GM18867 (cell line): Measurements from ENCODE around the gene POLR3C.
A peak's percentile ranks its signal among the peaks of the same experiment; 100 is the strongest.
"Not testable (repeated sequence)": the region's sequence is repeated elsewhere in the genome, so short reads cannot be mapped to it uniquely, and the experiment has no call there.

Experiments used
- ATAC-seq: cut with Tn5 transposase; IDR thresholded peaks from one replicate; pipeline ENCODE4 v1.9.1; 2021; ENCODE audit warnings: mild to moderate bottlenecking, moderate library complexity; ENCODE audit not compliant: unreplicated experiment

POLR3C gene, protein sequence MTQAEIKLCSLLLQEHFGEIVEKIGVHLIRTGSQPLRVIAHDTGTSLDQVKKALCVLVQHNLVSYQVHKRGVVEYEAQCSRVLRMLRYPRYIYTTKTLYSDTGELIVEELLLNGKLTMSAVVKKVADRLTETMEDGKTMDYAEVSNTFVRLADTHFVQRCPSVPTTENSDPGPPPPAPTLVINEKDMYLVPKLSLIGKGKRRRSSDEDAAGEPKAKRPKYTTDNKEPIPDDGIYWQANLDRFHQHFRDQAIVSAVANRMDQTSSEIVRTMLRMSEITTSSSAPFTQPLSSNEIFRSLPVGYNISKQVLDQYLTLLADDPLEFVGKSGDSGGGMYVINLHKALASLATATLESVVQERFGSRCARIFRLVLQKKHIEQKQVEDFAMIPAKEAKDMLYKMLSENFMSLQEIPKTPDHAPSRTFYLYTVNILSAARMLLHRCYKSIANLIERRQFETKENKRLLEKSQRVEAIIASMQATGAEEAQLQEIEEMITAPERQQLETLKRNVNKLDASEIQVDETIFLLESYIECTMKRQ

DNA sequence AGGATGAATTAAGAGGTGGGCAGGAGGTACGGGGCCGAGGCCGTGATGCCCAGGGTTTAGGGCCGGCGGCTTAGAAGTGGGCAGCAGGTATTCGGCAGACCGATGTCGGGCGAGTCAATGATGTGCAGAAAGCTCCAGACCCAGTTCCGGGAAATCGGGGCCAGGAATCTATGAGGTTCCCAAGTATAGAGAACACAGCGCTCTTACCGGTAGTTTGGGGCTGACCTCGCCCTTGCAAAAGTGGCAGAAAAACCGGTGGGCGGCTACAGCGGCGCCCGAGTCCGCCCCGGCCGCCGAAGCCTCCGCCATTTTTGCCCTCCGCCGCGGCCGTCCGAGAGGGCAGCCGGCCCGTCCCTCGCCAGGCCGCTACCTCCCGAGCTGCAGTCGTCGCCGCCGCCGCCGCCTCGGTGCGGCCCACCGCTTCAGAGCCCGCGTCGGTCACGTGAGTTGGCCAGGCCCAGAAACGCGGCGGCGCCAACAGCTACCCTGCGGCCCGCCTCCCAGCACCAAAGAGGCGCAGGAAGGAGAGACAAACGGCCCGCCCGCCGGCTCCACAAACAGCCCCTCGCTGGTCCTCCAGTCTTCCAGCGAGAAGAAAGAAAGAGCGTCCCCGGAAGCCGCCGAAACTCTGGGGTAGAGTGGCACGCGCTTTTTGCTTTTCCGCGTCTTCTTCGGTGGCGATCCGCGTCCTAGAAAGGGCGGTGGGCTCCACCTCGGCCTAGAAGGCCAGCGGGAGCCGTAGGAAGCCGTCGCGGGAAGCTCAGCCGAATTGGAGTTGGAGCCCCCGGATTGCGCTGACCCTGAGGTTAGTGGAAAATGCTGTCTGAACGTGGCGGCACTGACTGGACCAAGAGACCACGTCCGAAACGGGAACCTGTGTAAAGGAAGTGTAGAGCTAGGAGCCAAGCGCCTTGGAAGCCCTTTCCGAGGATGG lies at the start of gene POLR3C, which contains the start of gene RNF115:
Gene POLR3C, plus strand, starts transcription at position 636 of the 934 bp plus-strand sequence. CDS start 1,577 bp downstream, outside the sequence.
Gene RNF115, minus strand, starts transcription at position 531 of the 934 bp plus-strand sequence. Its CDS starts 222 bp downstream, at position 309.
- ATAC-seq, result peak; percentile 82

DNA sequence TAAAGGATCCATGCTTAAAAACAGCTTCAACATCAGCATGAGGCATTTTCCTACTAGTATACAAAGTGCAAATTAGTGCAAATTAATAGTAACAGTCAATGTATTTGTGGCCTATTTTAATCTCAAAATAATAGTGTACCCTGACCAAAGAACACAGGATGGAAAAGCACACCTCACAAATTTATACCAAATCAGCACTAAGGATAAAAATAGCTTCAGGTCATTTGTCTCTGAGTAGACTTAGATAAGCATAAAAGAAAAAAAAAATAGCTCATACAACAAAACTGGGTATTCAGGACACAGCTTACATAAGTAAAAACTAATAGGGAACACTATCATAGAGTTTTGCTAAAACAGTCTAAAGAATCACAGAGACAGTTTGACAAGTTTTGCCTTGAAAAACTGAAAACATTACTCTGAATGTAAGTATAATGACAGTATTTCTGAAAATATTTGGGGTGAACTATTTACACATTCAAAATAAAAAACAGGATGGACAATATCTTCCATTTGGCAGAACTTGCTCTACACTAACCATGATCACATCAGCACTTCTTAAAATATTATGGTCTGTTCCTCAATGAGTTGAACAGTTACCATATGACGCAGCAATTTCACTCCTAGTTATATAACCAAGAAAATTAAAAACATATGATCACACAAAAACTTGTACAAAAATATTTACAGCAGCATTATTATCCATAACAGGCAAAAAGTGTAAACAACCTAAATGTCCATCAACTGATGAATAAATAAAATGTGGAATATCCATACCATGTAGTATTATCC lies 46.4 kb upstream of the POLR3C start:
- ATAC-seq, result no peak

DNA sequence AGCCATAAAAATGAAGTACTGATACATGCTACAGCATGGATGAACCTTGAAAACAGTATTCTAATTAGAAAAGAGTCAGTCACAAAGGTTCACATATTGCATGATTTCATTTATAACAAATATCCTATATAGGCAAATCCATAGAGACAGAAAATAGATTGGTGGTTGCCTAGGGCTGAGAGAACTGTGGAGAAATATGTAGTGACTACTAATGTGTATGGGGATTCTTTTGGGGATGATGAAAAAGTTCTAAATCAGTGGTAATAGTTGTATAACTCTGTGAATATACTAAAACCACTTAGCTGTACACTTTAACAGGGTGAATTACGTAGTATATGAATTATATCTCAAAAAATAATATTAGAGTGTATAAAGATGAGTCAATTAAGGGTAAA lies 45.9 kb upstream of the POLR3C start:
- ATAC-seq, result no peak

DNA sequence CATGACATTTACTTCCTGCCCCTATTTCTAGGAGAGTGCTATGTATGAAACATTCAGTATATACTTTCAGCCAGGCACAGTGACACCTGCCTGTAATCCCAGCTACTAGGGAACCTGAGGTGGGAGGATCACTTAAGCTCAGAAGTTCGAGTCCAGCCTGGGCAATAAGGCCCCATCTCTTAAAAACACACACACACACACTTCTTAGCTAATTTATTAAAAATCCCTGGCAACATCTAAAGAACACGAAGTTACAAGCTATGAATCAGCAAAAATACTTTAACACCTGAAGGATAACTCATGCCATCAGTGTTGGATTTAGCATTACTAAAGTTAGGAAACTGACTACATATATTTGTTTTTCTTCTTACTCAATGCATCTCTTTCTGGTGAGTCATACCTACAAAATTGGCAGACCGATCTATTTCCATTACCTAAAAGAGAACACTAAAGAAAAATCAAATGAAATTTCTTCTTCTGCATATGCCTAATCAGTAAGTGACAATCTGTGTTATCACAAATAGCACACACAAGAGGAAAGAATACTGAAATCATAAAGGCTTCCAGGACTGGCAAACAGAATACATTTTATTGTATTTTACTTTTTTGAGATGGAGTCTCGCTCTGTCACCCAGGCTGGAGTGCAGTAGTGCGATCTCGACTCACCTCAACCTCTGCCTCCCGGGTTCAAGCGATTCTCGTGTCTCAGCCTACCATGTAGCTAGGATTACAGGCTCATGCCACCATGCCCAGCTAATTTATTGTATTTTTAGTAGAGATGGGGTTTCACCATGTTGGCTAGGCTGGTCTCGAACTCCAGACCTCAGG lies 41.5 kb upstream of the POLR3C start:
- no peak for ATAC-seq

DNA sequence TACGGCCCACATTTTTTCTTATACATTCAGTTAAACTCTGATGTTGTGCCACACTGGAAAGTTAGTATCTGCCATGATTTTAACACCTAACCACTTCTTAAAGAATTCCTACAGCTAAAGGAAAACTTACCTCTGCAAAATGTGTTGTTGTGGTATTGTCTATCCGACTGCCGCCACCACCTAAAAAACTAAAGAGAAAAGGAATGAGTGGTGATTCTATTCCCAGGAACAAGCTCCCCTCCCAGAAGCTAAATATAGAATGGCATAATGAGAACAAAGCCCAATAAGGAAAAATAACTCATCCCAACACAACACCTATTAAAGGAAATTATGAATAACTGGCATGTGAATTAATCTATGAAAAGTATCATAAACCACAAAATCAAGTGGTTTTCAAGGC lies 39.6 kb upstream of the POLR3C start:
- ATAC-seq, result no peak

DNA sequence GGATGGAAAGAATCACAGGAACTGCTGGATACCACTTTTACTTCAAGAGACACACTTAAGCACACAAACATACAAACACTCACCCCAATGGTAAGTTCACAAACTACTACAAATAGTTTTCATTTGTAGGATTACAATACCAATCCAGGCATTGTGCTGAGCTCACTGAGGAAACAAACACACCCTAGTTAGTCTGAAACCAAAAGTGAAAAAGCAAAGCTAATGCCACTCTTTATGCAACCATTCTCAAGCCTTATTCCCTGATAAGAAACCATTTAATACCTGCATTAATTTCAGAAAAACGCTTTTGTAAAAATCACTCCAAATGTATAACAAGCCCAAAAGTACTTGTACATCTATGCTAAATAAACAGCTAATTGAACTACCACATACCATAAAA lies 38.5 kb upstream of the POLR3C start:
- no peak for ATAC-seq

DNA sequence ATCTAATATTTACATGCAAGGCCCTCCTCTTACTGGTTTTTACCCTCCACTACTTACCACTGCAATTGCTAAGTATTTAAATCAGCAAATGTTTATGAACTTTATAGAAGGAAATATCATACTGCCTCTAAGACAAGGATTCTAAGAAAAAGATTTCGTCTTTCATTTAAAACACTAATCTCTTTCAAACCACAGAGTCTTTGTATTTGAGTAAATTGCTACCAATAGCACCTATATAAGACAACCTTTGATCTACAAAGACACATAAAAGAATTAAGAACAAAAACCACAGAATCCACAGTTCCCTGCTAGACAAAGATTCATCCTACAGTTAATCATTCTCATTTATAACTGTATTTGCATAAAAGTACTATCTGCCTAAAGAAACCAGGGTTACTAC lies 37.7 kb upstream of the POLR3C start:
- no peak for ATAC-seq

DNA sequence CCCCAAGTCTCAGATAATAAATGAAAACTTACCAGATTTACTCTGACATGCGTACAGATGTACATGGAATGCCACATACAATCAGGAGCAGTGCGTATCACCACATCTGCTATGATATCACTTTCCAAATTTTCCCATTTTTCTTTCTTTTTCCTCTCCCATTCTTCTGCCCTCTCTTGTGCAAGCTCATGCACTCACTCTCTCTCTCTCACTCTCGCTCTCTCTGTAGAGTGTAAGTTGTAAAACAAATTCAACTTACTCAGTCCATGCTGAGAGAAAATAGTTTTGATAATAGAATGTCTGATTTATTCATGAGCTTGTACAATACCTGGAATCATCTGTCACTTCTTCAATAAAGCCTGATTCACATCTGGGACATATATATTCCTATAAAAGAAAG lies 35.4 kb upstream of the POLR3C start:
- no peak for ATAC-seq

DNA sequence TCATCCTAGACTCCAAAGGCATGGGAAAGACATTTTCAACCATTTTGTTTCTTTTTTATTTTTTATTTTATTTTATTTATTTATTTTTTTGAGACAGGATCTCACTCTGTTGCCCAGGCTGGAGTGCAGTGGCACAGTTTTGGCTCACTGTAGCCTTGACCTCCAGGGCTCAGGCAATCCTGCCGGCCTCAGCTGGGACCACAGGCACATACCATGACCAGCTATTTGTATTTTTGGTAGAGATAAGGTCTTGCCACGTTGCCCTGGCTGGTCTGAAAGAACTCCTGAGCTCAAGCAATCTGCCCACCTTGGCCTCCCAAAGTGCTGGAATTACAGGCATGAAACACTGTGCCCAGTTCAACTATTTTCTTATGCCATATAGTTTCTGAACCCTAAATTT lies 32.1 kb upstream of the POLR3C start:
- ATAC-seq, result not testable (repeated sequence)

DNA sequence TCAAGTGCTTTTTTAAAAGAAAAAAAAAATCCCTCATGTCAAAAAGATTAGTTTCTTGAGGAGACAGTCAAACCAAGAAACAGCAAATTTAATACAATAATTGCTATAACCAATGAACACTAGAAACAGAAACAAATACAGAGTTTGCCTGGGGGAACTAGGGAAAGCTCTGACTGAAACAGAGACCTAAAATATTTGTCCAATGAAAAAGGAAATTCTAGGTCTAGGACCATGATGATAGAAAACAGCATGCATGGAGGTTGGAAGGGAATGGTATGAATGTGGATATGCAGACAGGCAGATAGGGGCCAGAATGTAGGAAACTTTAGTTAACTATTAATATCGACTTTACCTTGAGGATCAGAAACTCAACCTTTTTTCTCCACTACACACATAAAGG lies 31.5 kb upstream of the POLR3C start:
- no peak for ATAC-seq

DNA sequence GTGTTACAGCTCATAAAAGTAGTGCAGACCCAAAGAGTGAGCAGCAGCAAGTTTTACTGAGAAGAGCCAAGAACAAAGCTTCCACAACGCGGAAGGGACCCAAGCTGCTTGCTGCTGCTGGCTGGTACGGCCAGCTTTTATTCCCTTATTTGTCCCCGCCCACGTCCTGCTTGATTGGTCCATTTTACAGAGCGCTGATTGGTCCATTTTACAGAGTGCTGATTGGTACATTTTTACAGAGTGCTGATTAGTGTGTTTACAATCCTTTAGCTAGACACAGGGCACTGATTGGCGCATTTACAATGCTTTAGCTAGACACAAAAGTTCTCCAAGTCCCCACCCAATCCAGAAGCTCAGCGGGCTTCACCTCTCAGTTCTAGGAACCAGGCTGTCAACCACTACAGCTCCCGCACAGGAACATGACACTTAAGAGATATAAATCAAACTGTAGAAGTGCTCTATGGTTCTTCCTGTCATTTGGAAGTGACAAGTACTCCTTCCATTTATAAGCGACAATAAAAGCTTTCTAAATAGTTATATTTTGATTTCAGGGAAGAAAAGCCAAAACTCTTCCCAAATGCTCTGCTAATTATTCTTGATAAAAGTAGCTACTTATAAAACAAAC lies 28.6 kb upstream of the POLR3C start:
- no peak for ATAC-seq

DNA sequence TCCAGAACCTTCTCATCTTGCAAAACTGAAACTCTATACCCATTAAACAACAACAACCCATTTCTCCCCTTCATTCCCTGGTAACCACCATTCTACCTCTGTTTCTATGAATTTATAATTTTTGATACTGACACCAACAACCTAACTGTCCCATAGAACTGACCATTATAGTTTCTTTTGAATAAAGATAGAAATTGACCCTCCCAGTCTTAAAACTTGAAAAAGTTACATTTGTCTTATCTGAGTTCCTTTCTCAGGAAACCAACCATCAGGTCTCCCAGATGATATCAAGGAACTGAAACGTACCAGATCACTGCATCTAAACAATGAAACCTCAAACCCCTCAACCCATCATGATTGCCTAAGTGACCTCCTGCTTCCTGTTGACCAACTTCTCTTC lies 27.2 kb upstream of the POLR3C start:
- no peak for ATAC-seq

DNA sequence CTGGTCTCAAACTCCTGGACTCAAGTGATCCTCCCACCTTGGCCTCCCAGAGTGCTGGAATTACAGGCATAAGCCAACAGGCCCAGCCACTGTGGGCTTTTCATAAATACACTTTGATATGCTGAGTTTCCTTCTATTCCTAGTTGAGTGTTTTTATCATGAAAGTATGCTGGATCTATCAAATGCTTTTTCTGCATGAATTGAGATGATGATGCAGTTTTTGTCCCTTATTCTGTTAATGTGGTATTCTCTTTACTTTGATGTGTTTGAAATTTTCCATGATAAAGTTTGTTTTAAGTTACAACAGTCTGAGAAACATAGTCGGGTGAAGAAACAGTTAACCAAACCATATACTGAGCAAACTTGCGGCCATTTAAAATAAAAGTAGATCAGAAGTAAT lies 24.2 kb upstream of the POLR3C start:
- no peak for ATAC-seq

DNA sequence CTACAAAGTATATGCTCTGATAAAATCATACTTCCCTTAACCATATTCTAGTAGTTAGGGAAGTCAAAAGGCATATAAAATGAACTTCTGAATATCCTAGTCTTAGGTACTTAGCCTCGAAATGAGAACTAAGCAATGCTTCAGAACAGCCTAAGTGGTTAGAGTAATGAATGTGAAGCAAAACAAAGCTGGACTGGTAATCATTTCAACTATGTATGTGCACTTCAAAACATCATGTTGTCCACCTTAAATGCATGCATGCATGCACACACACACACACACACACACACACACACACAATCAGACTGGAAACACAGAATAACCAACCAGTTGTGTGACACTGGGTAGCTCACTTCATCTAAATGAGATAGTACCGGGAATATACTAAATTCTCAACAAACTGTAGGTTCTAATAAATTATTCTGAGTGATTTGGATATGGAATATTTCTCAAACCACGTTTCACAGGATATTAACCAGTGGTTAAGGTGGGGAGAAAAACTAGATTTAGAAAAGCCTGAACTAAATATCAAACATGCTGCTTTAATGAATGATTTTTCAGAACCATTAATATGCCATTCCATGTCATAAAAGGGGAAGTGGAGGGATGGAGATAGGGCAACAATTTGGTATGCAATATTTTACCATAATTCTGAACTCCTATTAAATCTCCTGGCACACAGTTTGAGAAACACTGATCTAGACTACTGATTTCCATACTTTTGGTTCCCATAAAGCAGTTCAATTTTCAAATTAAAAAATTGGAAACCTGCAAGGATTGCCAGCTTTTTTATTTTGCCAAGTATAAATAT lies 19.6 kb upstream of the POLR3C start:
- ATAC-seq, result no peak

DNA sequence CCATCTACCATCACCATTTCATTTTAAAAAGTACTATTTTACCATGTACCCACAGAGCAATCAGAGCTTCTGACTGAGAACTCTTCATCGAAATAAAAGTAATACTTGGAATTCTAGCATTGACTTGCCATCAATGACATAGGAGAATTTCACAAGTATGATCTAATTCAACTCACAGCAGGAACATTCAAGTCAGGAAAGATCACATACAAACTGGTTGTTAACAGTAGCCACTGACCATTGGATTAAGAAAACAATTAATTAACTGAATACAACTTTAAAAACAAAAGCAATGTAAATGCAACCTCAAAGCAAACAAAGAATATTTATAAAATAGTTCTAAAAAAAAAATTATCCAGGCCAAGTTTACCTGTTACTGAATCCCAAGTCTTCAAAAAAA lies 18.9 kb upstream of the POLR3C start:
- no peak for ATAC-seq

DNA sequence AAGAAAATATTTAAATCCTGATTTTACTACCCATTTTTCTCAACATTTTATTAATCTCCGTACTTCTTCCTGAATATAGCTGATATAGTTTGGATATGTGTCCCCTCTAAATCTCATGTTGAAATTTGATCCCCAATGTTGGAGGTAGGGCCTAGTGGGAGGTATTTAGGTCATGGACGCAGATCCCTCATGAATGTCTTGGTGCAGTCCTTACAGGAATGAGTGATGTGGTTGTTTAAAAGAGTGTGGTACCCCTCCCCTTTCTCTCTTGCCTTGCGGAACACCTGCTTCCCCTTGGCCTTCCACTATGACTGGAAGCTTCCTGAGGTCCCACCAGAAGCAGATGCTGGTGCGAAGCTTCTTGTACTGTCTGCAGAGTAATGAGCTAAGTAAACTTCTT lies 17.6 kb upstream of the POLR3C start:
- ATAC-seq, result no peak

DNA sequence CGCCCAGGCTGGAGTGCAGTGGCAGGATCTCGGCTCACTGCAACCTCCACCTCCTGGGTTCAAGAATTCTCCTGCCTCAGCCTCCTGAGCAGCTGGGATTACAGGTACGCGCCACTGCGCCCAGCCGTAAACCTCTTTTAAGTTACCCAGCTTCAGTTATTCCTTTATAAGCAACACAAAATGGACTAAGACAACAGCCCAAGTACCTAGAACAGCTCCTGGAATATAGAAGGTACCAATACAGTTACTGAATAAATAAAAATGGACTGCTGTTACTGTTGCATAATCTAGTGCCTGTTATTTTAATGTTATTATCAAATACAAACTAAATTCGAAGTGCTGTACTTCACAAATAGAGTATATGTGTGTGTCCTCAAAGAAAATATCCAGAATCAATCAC lies 17.2 kb upstream of the POLR3C start:
- no peak for ATAC-seq

DNA sequence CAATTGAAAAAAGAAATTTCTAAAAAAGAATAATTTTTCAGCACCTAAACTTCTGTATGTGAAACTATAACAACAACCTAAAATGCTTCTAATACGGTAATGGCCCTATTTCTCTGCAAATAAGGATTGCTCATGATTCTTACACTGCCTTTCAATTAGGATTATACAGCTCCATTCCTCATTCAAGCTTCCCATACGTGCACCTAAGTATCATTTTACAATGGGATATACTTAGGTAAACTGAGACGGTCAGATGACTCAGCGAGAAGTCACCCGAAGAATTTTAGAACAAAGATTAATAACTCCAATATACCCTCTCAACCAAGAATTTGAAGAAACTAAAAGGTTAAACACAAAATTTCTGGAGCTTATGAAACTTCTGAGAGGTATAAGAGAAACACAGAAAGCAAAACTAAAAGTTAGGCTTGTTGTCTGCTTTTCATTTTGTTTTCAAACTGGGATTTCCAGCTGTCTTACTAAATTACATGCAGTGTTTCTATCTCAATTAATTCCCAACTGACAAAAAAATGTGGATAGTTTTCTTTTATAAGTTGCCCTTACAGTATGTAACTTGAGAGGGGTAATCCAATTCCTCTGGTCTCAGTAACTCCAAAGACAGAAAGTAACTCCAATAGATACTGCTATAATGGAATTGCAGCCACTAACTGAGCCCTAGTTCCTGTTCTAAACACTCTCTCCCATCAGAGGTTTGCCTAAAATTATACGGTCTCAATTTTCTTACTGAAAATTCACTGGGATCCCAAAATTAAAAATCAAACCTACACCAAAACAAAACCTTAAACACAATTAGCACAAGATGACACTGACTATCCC lies 10.8 kb upstream of the POLR3C start:
- ATAC-seq, result not testable (repeated sequence)
